NCI-H82 (cell line): ENCODE results near the gene LARGE2.

Experiments
- DNase-seq: peaks from one replicate; lab custom pipeline; 2025; lab: John Stamatoyannopoulos, UW

The LARGE2 gene

GRCh38 chr11:45922425-45923082 lies at the start of gene LARGE2:
TSS of gene LARGE2 (plus strand) at chr11:45922656. CDS start at chr11:45922883, 227 bp downstream.
- peak; percentile 76 for DNase-seq

- DNase-seq = no peak
Measured at GRCh38 chr11:45876401-45876800, 46.1 kb upstream of the LARGE2 start.

GRCh38 chr11:45877221-45877620 lies 45.2 kb upstream of the LARGE2 start:
- no peak for DNase-seq

- DNase-seq = no peak
Measured at GRCh38 chr11:45877845-45878244, 44.6 kb upstream of the LARGE2 start.

GRCh38 chr11:45879803-45880686 lies 42.4 kb upstream of the LARGE2 start:
- DNase-seq = peak; percentile 47

- DNase-seq = peak; percentile 19
Measured at GRCh38 chr11:45880772-45881570, 41.5 kb upstream of the LARGE2 start.

GRCh38 chr11:45881708-45882368 lies 40.6 kb upstream of the LARGE2 start:
- peak; percentile 81 for DNase-seq

- no peak for DNase-seq
Measured at GRCh38 chr11:45884596-45885185, 37.8 kb upstream of the LARGE2 start.

- DNase-seq = peak; percentile 78
Measured at GRCh38 chr11:45885274-45885920, 37.1 kb upstream of the LARGE2 start, which contains the start of gene MAPK8IP1. TSS of gene MAPK8IP1 (plus strand) at chr11:45885651. CDS start at chr11:45885821, 170 bp downstream.

GRCh38 chr11:45885921-45886721 lies 36.3 kb upstream of the LARGE2 start:
- DNase-seq = peak; percentile 20

GRCh38 chr11:45886816-45887520 lies 35.5 kb upstream of the LARGE2 start:
- DNase-seq = no peak

- DNase-seq = no peak
Measured at GRCh38 chr11:45887587-45887986, 34.9 kb upstream of the LARGE2 start.

- no peak for DNase-seq
Measured at GRCh38 chr11:45889555-45889954, 32.9 kb upstream of the LARGE2 start.

- no peak for DNase-seq
Measured at GRCh38 chr11:45889966-45890365, 32.5 kb upstream of the LARGE2 start.

- no peak for DNase-seq
Measured at GRCh38 chr11:45890886-45891550, 31.4 kb upstream of the LARGE2 start.

GRCh38 chr11:45892856-45893255 lies 29.6 kb upstream of the LARGE2 start:
- DNase-seq = no peak

- peak; percentile 22 for DNase-seq
Measured at GRCh38 chr11:45894555-45895247, 27.8 kb upstream of the LARGE2 start.
